K562 (cell line): Measurements from ENCODE around the gene EPHX1. TPM values are rescaled to one million over a fixed set of nuclear protein-coding genes. Genes with fewer than 3 reads are reported as not detected.
A peak's percentile ranks its signal among the peaks of the same experiment; 100 is the strongest.

ENCODE experiments used
- ATAC-seq: fragments of 200-7000 bp; cut with Tn5 transposase; 3 replicates; pipeline ENCODE4 v1.9.1; 2020; ENCODE audit warnings: moderate library complexity
- BruUV-seq: library from RNA; stranded (reverse); fragments of 400-500 nt; replicated peaks from 2 replicates; lab custom pipeline; 2021; lab: Mats Ljungman, UMichigan
- CTCF ChIA-PET: fragments of 300-600 bp; formaldehyde crosslinking; extraction: SDS; loops from one replicate; lab custom pipeline; 2021; ENCODE audit warnings: low intra/inter-chr PET ratio; lab: Yijun Ruan, JAX
- POLR2A ChIA-PET: fragments of 300-600, 350-650 bp; sonication (Branson Sonifier 250); formaldehyde crosslinking; extraction: SDS; loops from one replicate; lab custom pipeline; 2021; ENCODE audit warnings: antibody characterized with exemption, inconsistent platforms; lab: Yijun Ruan, JAX
- DNase-seq, 4 experiments: peaks; one replicate each; pipeline versions ENCODE4 v3.0.0 to v3.0.0-alpha.2; 2011 to 2018; ENCODE audit warnings: low spot score in 3 of 4, mixed read lengths in 3 of 4; ENCODE audit errors: extremely low read depth in 1 of 4
- FAIRE-seq: peaks from 2 replicates; lab custom pipeline; 2011; peaks lifted over from hg19 to GRCh38; lab: Jason Lieb, UNC
- H2AFZ ChIP-seq: 2 replicates; pipeline ENCODE4 v1.6.0; 2011; ENCODE audit warnings: low read depth, low read length, control low read depth, inconsistent platforms
- H3K27ac ChIP-seq: fragments of 200-600 bp; 3 replicates; pipeline ENCODE4 v1.8.0; 2011; ENCODE audit warnings: low read depth, mild to moderate bottlenecking, control low read depth, inconsistent platforms, low read length, moderate library complexity, mixed read lengths; ENCODE audit errors: extremely low read depth
- H3K27me3 ChIP-seq, 2 experiments: fragments of 300-600 bp in 1 of 2; 2 replicates in 1 of 2; 3 replicates in 1 of 2; pipeline versions ENCODE4 v1.6.0 to v1.8.0; 2011; ENCODE audit warnings: inconsistent platforms in 2 of 2, low read length in 2 of 2, mild to moderate bottlenecking in 1 of 2, mixed read lengths in 1 of 2, moderate library complexity in 1 of 2; ENCODE audit not compliant: control insufficient read depth in 2 of 2, insufficient read depth in 2 of 2
- H3K36me3 ChIP-seq: fragments of 300-600 bp; 3 replicates; pipeline ENCODE4 v1.8.0; 2011; ENCODE audit warnings: mild to moderate bottlenecking, low read length, inconsistent platforms; ENCODE audit not compliant: control insufficient read depth, insufficient read depth
- H3K4me1 ChIP-seq, 2 experiments: fragments of 200-600 bp in 1 of 2; replicated peaks in 1 of 2; 2 replicates in 1 of 2; 3 replicates in 1 of 2; pipeline versions ENCODE4 v1.5.1 to v1.8.0; 2011; ENCODE audit warnings: inconsistent platforms in 2 of 2, low read length in 2 of 2, mild to moderate bottlenecking in 1 of 2, mixed read lengths in 1 of 2, moderate library complexity in 1 of 2; ENCODE audit not compliant: control insufficient read depth in 2 of 2, insufficient read depth in 2 of 2
- H3K4me2 ChIP-seq: 2 replicates; pipeline ENCODE4 v1.6.1; 2011; ENCODE audit warnings: low read length, control low read depth, inconsistent platforms, mixed read lengths; ENCODE audit not compliant: insufficient read depth
- H3K4me3 ChIP-seq: fragments of 200-600 bp; sonication (generic), shearing (Covaris generic); 2 replicates; pipeline ENCODE4 v1.5.1; 2016; ENCODE audit warnings: control low read depth, inconsistent platforms
- H3K79me2 ChIP-seq: fragments of 200-600 bp; 3 replicates; pipeline ENCODE4 v1.8.0; 2011; ENCODE audit warnings: low read length, inconsistent platforms; ENCODE audit not compliant: control insufficient read depth, insufficient read depth
- H3K9ac ChIP-seq, 2 experiments: 2 replicates each; pipeline versions ENCODE4 v1.6.0 to v1.6.1; 2011; ENCODE audit warnings: low read depth in 2 of 2, low read length in 2 of 2, control low read depth in 1 of 2, inconsistent platforms in 1 of 2, mild to moderate bottlenecking in 1 of 2, mixed read lengths in 1 of 2; ENCODE audit not compliant: insufficient read depth in 1 of 2
- H3K9me1 ChIP-seq: one replicate; pipeline ENCODE4 v1.6.0; 2011; ENCODE audit warnings: inconsistent platforms, mild to moderate bottlenecking, low read length, moderate library complexity; ENCODE audit not compliant: control insufficient read depth, insufficient read depth
- H3K9me3 ChIP-seq: replicated peaks from 2 replicates; pipeline ENCODE4 v1.5.1; 2011; ENCODE audit warnings: low read depth, low read length, inconsistent platforms; ENCODE audit not compliant: control insufficient read depth, insufficient read depth
- H4K20me1 ChIP-seq: replicated peaks from 2 replicates; pipeline ENCODE4 v1.6.1; 2011; ENCODE audit warnings: low read length, inconsistent platforms, mixed read lengths; ENCODE audit not compliant: control insufficient read depth, insufficient read depth
- C11orf30 ChIP-seq: fragments of 450-650 bp; IDR thresholded peaks from 2 replicates; pipeline ENCODE4 v1.6.1; 2016; ENCODE audit warnings: low read depth, mild to moderate bottlenecking
- CUX1 ChIP-seq: fragments of 200-800 bp; sonication (Bioruptor generic); IDR thresholded peaks from 2 replicates; pipeline ENCODE4 v1.6.1; 2016; ENCODE audit warnings: missing genetic modification characterization, missing compliant biosample characterization
- HDAC6 ChIP-seq: IDR thresholded peaks from 2 replicates; pipeline ENCODE4 v1.6.1; 2012; ENCODE audit warnings: low read depth, mild to moderate bottlenecking, control low read depth, inconsistent platforms, low read length, moderate library complexity
- MAFG ChIP-seq: fragments of 450-650 bp; conservative IDR thresholded peaks from 2 replicates; pipeline ENCODE4 v1.6.1; 2016; ENCODE audit warnings: missing genetic modification characterization, missing compliant biosample characterization
- PHF8 ChIP-seq: fragments of 200-600 bp; sonication (generic); IDR thresholded peaks from 2 replicates; pipeline ENCODE4 v1.6.1; 2012; ENCODE audit warnings: mixed run types, mild to moderate bottlenecking, inconsistent platforms, low read length, moderate library complexity, borderline replicate concordance
- POLR2AphosphoS2 ChIP-seq: IDR thresholded peaks from 2 replicates; pipeline ENCODE4 v1.6.1; 2012; ENCODE audit warnings: low read length, improper control_type of control experiment
- ZNF121 ChIP-seq: sonication (generic); formaldehyde crosslinking; conservative IDR thresholded peaks from 2 replicates; pipeline ENCODE4 v1.8.0; 2022; ENCODE audit warnings: missing genetic modification reagents
- ZNF316 ChIP-seq: fragments of 450-650 bp; IDR thresholded peaks from 2 replicates; pipeline ENCODE4 v1.6.1; 2016
- WGBS: fragments of 100-300 bp; shearing (Covaris generic); methylation state at CpG from one replicate; pipeline ENCODE4 v1.1.6; 2016; ENCODE audit warnings: low coverage, mixed read lengths; ENCODE audit not compliant: insufficient coverage; ENCODE audit errors: missing lambda C conversion rate; 5-methylcytosine and 5-hydroxymethylcytosine counted together
- in situ Hi-C: fragments of 300-500 bp; cut with MboI; formaldehyde crosslinking; loops from 4 replicates; pipeline ENCODE4 v1.15.0; 2018; ENCODE audit warnings: inconsistent platforms, mixed read lengths
- intact Hi-C: fragments of 100-400 bp; cut with micrococcal nuclease; formaldehyde crosslinking; loops from 2 replicates; pipeline ENCODE4 v1.14.2; 2022
- polyA plus RNA-seq, 8 experiments: library from polyadenylated mRNA; depleted of rRNA in 4 of 8; stranded (reverse) in 5 of 8; unstranded in 3 of 8; fragments of >200 nt; fragmentation: Nextera tagmentation in 2 of 8; fragmentation: Illumina TruSeq in 1 of 8; extraction: Ambion mirVana in 2 of 8; extraction: Trizol in 1 of 8; gene quantifications; 2 replicates each; pipeline versions ENCODE4 v1.2.1 to v1.2.3, GENCODE V29; 2011 to 2014; ENCODE audit warnings: inconsistent platforms in 1 of 8, missing spikeins in 1 of 8
- total RNA-seq, 7 experiments: library from RNA; depleted of rRNA in 6 of 7; stranded (reverse); fragments of >200 nt in 6 of 7; fragmentation: Illumina TruSeq in 2 of 7; extraction: Trizol in 2 of 7; gene quantifications; 2 replicates each; pipeline versions ENCODE4 v1.2.1 to v1.2.3, GENCODE V29; 2011 to 2021; ENCODE audit warnings: low replicate concordance in 1 of 7
- TF ChIP-seq, protein P1 (sequence below): fragments of 450-650 bp; IDR thresholded peaks from 2 replicates; pipeline ENCODE4 v1.6.1; 2017; ENCODE audit warnings: antibody characterized with exemption, mild to moderate bottlenecking

EPHX1 gene
- total and polyA plus RNA-seq, 9 of the 15 experiments (the other 6 are each of a cell fraction or from before 2014, with no cell fraction given) = 0.21 to 27.0 (median 6.7) TPM

DNA sequence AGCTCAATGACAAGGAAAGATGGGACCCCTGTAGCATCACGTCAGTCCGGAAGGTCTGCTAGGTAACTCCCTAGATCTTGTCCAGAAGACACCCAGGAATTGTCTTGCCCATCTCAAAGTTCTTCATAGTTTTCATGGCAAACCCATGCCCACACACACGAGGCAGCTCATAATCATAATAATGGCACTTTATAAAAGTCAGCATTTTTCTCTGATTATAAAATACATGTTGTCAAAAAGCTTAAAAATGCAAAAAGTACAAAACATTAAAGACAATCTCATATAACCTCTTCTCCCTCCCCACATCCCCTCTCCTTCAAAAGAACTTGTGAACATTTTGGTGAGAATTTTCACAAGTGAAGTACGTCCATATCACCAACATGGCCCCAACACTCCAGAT lies 30.8 kb downstream of the EPHX1 start:
- H3K27ac ChIP-seq = no peak overlapping the region
- no peaks in the 10 kb centered on the region for H3K79me2 ChIP-seq
- no TSS peak for BruUV-seq
- in situ Hi-C loops (loop anchor here (10.0 kb wide), 1 partner anchor 366 kb away; no protein-coding TSS in a partner anchor), intact Hi-C loops (loop anchor here (10.0 kb wide), 2 partner anchors 134 to 186 kb away; partner anchors contain the start of gene ENAH)
- no peaks in the 10 kb centered on the region for H4K20me1 ChIP-seq
- H3K36me3 ChIP-seq = no peaks in the 10 kb centered on the region; the same call in 2 of the 3 replicates
- TF ChIP-seq C11orf30 (peak; percentile 65; the same call in 1 of the 2 replicates), ZNF121 (CRISPR knock-in tag) (no peak), PHF8 (no peak), HDAC6 (no peak), POLR2AphosphoS2 (peak; percentile 48; the same call in 1 of the 2 replicates), ZNF316 (peak; percentile 80), MAFG (tag) (peak; percentile 50), CUX1 (CRISPR knock-in tag) (no peak)
- TF ChIP-seq, protein P1, sequence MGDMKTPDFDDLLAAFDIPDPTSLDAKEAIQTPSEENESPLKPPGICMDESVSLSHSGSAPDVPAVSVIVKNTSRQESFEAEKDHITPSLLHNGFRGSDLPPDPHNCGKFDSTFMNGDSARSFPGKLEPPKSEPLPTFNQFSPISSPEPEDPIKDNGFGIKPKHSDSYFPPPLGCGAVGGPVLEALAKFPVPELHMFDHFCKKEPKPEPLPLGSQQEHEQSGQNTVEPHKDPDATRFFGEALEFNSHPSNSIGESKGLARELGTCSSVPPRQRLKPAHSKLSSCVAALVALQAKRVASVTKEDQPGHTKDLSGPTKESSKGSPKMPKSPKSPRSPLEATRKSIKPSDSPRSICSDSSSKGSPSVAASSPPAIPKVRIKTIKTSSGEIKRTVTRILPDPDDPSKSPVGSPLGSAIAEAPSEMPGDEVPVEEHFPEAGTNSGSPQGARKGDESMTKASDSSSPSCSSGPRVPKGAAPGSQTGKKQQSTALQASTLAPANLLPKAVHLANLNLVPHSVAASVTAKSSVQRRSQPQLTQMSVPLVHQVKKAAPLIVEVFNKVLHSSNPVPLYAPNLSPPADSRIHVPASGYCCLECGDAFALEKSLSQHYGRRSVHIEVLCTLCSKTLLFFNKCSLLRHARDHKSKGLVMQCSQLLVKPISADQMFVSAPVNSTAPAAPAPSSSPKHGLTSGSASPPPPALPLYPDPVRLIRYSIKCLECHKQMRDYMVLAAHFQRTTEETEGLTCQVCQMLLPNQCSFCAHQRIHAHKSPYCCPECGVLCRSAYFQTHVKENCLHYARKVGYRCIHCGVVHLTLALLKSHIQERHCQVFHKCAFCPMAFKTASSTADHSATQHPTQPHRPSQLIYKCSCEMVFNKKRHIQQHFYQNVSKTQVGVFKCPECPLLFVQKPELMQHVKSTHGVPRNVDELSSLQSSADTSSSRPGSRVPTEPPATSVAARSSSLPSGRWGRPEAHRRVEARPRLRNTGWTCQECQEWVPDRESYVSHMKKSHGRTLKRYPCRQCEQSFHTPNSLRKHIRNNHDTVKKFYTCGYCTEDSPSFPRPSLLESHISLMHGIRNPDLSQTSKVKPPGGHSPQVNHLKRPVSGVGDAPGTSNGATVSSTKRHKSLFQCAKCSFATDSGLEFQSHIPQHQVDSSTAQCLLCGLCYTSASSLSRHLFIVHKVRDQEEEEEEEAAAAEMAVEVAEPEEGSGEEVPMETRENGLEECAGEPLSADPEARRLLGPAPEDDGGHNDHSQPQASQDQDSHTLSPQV = no peak
- H3K4me3 ChIP-seq = no peak overlapping the region
- ChIA-PET POLR2A (no interaction called here), CTCF (no interaction called here)
- H3K4me2 ChIP-seq = no peak overlapping the region
- H3K9me3 ChIP-seq = no peaks in the 10 kb centered on the region
- peaks cover 0 to 11% of the 10 kb centered on the region in 2 experiments; a peak in 2 of 5 replicates for H3K4me1 ChIP-seq
- 63% methylated on average over 4 of the region's 4 CpGs for WGBS
- ATAC-seq (no peak), DNase-seq (no peak), FAIRE-seq (no peak)
- H2AFZ ChIP-seq = no peak overlapping the region
- no peak overlapping the region for H3K9ac ChIP-seq
- H3K27me3 ChIP-seq = no peaks in the 10 kb centered on the region
- no peaks in the 10 kb centered on the region for H3K9me1 ChIP-seq
